VCaP (cell line): ENCODE data around the gene GAK.

Experiments
- H3K27ac ChIP-seq: fragments of 450-650 bp; 2 replicates; pipeline ENCODE4 v1.5.1; 2017
- TF ChIP-seq, protein P1 (sequence below): fragments of 450-650 bp; conservative IDR thresholded peaks from 2 replicates; pipeline ENCODE4 v1.5.1; 2017; ENCODE audit warnings: mild to moderate bottlenecking, moderate library complexity

Gene GAK

DNA sequence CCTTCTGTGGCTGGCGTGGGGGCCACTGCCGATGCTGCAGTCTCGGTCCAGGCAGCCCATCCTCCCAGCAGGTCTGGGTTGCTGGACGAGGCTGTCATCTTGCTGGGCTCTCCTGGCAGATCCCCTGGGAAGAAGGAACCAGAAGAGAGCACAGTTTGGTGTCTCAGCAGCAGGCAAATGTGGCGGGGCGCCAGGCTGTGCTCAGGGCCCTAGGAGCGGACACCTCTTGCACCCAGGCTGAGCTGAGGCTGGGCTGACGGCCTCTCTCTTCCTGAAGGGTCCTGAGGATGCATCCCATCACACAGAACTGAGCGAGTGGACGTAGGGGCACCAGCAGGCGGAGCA is 67.0 kb downstream of the GAK start:
- no peak overlapping the region for H3K27ac ChIP-seq
- TF ChIP-seq, protein P1, sequence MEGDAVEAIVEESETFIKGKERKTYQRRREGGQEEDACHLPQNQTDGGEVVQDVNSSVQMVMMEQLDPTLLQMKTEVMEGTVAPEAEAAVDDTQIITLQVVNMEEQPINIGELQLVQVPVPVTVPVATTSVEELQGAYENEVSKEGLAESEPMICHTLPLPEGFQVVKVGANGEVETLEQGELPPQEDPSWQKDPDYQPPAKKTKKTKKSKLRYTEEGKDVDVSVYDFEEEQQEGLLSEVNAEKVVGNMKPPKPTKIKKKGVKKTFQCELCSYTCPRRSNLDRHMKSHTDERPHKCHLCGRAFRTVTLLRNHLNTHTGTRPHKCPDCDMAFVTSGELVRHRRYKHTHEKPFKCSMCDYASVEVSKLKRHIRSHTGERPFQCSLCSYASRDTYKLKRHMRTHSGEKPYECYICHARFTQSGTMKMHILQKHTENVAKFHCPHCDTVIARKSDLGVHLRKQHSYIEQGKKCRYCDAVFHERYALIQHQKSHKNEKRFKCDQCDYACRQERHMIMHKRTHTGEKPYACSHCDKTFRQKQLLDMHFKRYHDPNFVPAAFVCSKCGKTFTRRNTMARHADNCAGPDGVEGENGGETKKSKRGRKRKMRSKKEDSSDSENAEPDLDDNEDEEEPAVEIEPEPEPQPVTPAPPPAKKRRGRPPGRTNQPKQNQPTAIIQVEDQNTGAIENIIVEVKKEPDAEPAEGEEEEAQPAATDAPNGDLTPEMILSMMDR: no peak

DNA sequence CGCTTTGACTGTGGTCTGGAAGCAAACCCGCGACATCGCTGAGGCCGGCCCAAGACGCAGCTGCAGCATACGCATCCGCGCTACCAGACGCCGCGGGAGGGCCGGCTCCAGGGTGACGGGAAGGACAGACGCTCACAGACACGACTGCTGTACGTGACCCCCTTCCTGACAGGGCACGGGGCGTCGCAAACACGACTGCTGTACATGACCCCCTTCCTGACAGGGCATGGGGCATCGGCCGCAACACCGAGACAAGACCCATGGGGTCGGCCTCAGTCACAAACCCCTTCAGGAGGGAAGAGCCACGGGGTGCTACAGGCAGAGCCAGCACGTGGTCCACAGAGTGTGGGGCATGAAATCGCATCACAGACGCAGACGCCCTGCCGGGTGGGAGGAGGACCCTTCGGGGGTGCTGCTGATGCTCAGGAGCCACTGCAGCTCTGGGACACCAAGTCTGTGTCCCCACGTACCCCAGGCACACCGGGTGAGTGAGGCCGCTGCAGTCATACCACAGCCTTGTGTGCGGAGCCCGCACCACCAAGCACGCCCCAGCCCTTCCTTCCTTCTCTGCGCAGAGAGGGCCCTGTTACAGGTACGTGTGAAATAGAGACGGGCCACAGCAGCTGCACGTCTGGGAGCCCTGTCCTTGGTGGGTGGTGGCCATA is 67.5 kb downstream of the GAK start:
- TF ChIP-seq, protein P1: no peak
- no peak overlapping the region for H3K27ac ChIP-seq

DNA sequence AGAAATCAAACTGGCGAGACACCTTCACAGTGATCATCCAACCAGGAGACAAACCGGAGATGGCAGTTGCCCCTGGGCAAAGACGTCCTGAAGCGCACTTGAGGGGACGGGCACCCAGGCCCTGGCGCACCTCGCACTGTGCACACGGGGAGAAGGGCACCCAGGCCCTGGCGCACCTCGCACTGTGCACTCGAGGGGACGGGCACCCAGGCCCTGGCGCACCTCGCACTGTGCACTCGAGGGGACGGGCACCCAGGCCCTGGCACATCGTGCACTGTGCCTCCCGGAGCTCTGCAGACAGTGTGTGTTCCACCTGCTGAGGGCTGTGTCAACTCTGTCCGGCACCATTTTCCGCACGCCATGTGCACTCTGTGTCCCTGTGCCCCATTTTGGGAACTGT is 71.6 kb downstream of the GAK start:
- TF ChIP-seq, protein P1: no peak
- no peak overlapping the region for H3K27ac ChIP-seq

DNA sequence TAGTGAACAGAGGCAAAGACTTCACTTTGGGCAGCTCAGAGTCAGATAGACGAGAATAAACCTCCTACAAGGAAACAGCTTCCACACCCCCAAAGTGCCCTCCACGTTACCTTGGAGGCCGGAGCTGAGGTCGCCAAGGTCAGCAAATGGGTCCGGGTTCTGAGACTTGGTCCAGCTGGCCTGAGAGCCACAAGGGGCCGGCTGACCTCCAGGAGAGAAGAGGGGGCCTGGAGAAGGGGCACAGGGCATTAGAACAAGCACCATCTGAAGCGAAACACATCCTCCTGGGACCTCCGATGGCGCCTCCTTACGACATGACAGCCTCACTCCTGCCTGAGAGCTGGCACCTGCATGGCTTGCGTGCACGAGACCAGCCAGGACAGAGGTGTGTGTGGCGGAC is 72.6 kb downstream of the GAK start:
- no peak overlapping the region for H3K27ac ChIP-seq
- TF ChIP-seq, protein P1: no peak

DNA sequence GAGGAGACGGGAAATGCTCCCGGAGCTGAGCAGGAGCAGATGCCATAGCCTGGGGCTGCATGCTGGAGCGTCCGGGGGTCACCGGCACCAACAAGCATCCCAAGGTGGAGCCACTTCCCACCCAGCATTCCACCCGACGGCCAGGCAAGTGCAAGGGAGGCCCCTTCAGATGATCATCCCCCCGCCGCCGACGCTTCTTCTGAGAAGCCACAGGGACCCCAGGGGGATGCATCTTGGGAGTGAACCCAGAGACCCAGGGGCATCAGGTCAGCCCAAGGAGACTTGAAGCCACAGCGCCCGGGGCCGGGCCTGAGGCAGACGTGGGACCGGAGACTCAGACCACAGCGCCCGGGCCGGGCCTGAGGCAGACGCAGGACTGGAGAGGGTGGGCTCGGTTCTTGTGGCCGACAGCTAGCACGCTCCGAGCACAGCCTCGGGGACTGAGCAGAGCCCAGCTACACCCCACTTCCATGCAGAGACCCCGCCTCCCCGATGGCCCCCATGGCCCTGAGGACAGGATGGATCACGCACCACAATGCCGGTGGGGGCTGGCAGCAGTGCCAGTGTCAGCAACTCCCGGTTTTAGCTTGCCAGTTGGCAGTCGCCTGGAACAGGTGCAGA is 73.2 kb downstream of the GAK start:
- no peak overlapping the region for H3K27ac ChIP-seq
- TF ChIP-seq, protein P1: no peak

DNA sequence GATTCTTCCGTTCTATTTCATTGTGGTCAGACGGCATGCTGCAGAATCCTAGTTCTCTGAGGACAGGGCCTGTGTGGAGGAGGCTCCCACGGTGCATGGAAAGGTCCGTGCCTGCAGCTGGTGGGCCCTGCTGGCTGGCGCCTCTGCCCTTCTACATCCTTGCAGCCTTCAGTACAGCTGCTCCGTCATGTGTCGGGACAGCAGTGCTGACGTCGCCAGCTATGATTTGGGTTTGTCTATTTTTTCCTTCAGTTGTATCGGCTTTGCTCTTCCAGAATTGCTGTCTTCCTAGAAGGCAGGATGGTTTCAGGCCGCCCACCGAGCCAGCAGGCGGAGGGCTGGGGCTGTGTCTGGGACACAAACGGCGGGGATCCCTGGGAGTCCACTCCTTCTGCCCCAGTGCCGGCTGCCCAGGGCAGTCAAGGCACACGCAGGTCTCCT is 74.1 kb downstream of the GAK start:
- H3K27ac ChIP-seq: no peak overlapping the region
- TF ChIP-seq, protein P1: no peak

DNA sequence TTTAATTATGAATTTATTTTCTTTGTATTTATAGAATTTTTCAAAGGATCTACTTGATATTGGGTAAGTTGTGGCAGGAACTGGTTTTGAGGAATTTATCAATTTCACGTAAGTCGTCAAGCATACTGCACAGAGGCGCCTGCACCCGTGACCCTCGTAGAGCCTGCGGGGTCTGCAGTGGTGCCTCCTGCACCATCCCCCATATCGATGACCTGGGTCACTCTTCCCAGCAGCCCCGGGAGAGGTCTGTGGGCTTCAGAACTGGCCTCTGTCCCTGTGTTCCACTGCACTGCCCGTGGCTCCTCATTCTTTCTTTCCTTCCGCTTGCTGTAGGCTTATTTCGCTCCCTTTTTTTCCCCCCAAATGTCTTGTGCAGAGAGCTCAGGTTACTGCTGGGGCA is 74.7 kb downstream of the GAK start:
- TF ChIP-seq, protein P1: no peak
- no peak overlapping the region for H3K27ac ChIP-seq
